HAP-1 (cell line): ENCODE results near the gene DHX8.

ENCODE experiments used
- DNase-seq, 2 experiments: peaks; one replicate each; pipeline ENCODE4 v3.0.0-alpha.2; 2016 to 2020; ENCODE audit warnings: low spot score in 2 of 2
- H3K27me3 ChIP-seq: fragments of 250-450 bp; sonication (Bioruptor Pico); 2 replicates; pipeline ENCODE4 v1.5.1; 2020; ENCODE audit warnings: low read depth, mild to moderate bottlenecking, moderate library complexity
- H3K36me3 ChIP-seq: fragments of 250-450 bp; sonication (Bioruptor Pico); replicated peaks from 2 replicates; pipeline ENCODE4 v1.5.1; 2020; ENCODE audit warnings: mild to moderate bottlenecking
- H3K4me1 ChIP-seq: fragments of 250-450 bp; sonication (Bioruptor Pico); 2 replicates; pipeline ENCODE4 v1.5.1; 2020; ENCODE audit warnings: mild to moderate bottlenecking
- H3K4me3 ChIP-seq: fragments of 250-450 bp; sonication (Bioruptor Pico); 2 replicates; pipeline ENCODE4 v1.5.1; 2020; ENCODE audit warnings: mild to moderate bottlenecking, moderate library complexity
- H3K9me3 ChIP-seq: fragments of 250-450 bp; sonication (Bioruptor Pico); 2 replicates; pipeline ENCODE4 v1.5.1; 2020; ENCODE audit warnings: mild to moderate bottlenecking, moderate library complexity
- in situ Hi-C: fragments of 300-500 bp; cut with MboI; formaldehyde crosslinking; loops from 3 replicates; pipeline ENCODE4 v1.14.3; 2020; ENCODE audit warnings: low sequenced_read_pairs, inconsistent platforms, mixed read lengths

Gene DHX8

GRCh38 chr17:43573579-43574321 lies 90.0 kb downstream of the DHX8 start:
- no peak for DNase-seq
- Histone ChIP-seq H3K36me3 (no peaks in the 10 kb centered on the region), H3K4me1 (no peaks in the 10 kb centered on the region), H3K4me3 (no peak overlapping the region), H3K9me3 (no peaks in the 10 kb centered on the region), H3K27me3 (no peaks in the 10 kb centered on the region)
- in situ Hi-C loops, result no loop called here

GRCh38 chr17:43574348-43574747 lies 90.6 kb downstream of the DHX8 start:
- Histone ChIP-seq H3K36me3 (no peaks in the 10 kb centered on the region), H3K9me3 (no peaks in the 10 kb centered on the region), H3K27me3 (no peaks in the 10 kb centered on the region), H3K4me1 (no peaks in the 10 kb centered on the region), H3K4me3 (no peak overlapping the region)
- in situ Hi-C loops, result no loop called here
- no peak for DNase-seq

- Histone ChIP-seq H3K9me3 (no peaks in the 10 kb centered on the region), H3K36me3 (no peaks in the 10 kb centered on the region), H3K27me3 (no peaks in the 10 kb centered on the region), H3K4me1 (no peaks in the 10 kb centered on the region), H3K4me3 (no peak overlapping the region)
- no peak for DNase-seq
- in situ Hi-C loops, result loop anchor here (5.0 kb wide), 2 partner anchors 97 to 187 kb away; no protein-coding TSS in a partner anchor
Measured at GRCh38 chr17:43574896-43575525, 91.2 kb downstream of the DHX8 start.
